Gastrocnemius medialis (tissue), 4 donors: Measurements from ENCODE around the gene HLA-A. TPM values are rescaled to one million over a fixed set of nuclear protein-coding genes. Genes with fewer than 3 reads are reported as not detected.
"Not testable (repeated sequence)": the region's sequence is repeated elsewhere in the genome, so short reads cannot be mapped to it uniquely, and the experiment has no call there.

Experiments used
- ATAC-seq, 2 donors: fragments of 150-250 bp; one replicate each; pipeline ENCODE4 v1.9.1; 2016
- DNase-seq, 2 donors: peaks; one replicate each; pipeline ENCODE4 v3.0.0-alpha.2; 2019
- H3K27ac ChIP-seq, 4 donors: fragments of 200-600 bp; sonication (generic); 1 replicate in 1 of 4; 2 replicates in 3 of 4; pipeline ENCODE4 v1.5.1; 2016 to 2018; ENCODE audit warnings: mild to moderate bottlenecking in 2 of 4, moderate library complexity in 1 of 4
- H3K27me3 ChIP-seq, 3 donors: fragments of 200-600 bp; sonication (generic) in 2 of 3; 1 replicate in 1 of 3; 2 replicates in 2 of 3; pipeline versions ENCODE4 v1.5.1 to v1.6.0; 2016 to 2019; ENCODE audit warnings: mild to moderate bottlenecking in 1 of 3, moderate library complexity in 1 of 3
- H3K36me3 ChIP-seq, 2 donors: fragments of 200-600 bp; sonication (generic) in 1 of 2; one replicate each; pipeline ENCODE4 v1.5.1; 2017 to 2018
- H3K4me1 ChIP-seq, 2 donors: fragments of 200-600 bp; sonication (generic) in 1 of 2; one replicate each; pipeline ENCODE4 v1.5.1; 2016 to 2017; ENCODE audit warnings: mild to moderate bottlenecking in 2 of 2
- H3K4me3 ChIP-seq, 4 donors: fragments of 200-600 bp; sonication (generic) in 3 of 4; 1 replicate in 1 of 4; 2 replicates in 3 of 4; pipeline ENCODE4 v1.5.1; 2016 to 2019; ENCODE audit warnings: mild to moderate bottlenecking in 2 of 4
- H3K9me3 ChIP-seq, 3 donors: fragments of 200-600 bp; sonication (generic) in 2 of 3; 1 replicate in 1 of 3; 2 replicates in 2 of 3; pipeline ENCODE4 v1.5.1; 2016 to 2019
- CTCF ChIP-seq, 5 experiments: fragments of 450-650 bp in 3 of 5; fragments of 200-600 bp in 2 of 5; sonication (generic) in 2 of 5; IDR thresholded peaks in 4 of 5; conservative IDR thresholded peaks in 1 of 5; 1 replicate in 4 of 5; 2 replicates in 1 of 5; pipeline ENCODE4 v1.5.1; 2016 to 2019; ENCODE audit warnings: antibody characterized with exemption in 5 of 5, mild to moderate bottlenecking in 3 of 5, moderate library complexity in 3 of 5
- POLR2A ChIP-seq, 2 donors: fragments of 450-650 bp; IDR thresholded peaks; one replicate each; pipeline ENCODE4 v1.6.1; 2017; ENCODE audit warnings: antibody characterized with exemption in 2 of 2, mild to moderate bottlenecking in 2 of 2, moderate library complexity in 2 of 2
- in situ Hi-C, 4 donors: fragments of 200-750 bp; cut with MboI; loops; one replicate each; pipeline versions ENCODE4 v1.15.0 to v1.8.0; 2017; ENCODE audit warnings: low sequenced_read_pairs in 4 of 4
- intact Hi-C: fragments of 100-400 bp; cut with DNase I; formaldehyde crosslinking; loops from one replicate; pipeline ENCODE4 v1.15.1; 2023; ENCODE audit warnings: low total_unique reads
- total RNA-seq, 4 donors: library from RNA; depleted of rRNA; stranded (reverse); fragments of >200 nt; gene quantifications; one replicate each; pipeline versions ENCODE4 v1.1.0 to v1.2.3, GENCODE V29; 2016

The HLA-A gene
- total RNA-seq, 4 donors from 2014 or later: 149 to 161 (median 154) TPM

DNA sequence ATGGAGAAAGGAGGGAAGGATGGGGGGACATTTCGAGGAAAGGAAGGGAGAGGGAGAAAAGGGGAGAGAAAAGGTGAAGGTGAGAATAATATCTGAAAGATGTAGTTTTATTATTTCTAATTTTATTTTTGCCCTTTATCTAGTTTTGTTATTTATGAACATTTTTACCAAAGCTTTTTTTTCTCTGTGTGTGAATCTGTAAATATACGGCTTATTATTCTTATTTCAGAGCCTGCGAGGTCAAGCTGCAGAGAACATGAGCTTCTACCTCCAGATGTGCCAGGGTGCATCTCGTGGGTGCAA, 35.0 kb downstream of the HLA-A start:
- Histone ChIP-seq H3K27ac (peak overlapping the region; percentile 88 to 97 (median 92)), H3K4me1 (peaks cover 7 to 19% of the 10 kb centered on the region in 2 donors), H3K27me3 (no peaks in the 10 kb centered on the region), H3K36me3 (no peaks in the 10 kb centered on the region), H3K9me3 (no peaks in the 10 kb centered on the region), H3K4me3 (peak overlapping the region; percentile 58 to 80 (median 71))
- intact Hi-C loops: loop anchor here (2.0 kb wide), 3 partner anchors 35 to 129 kb away; partner anchors contain the start of gene HLA-A
- DNase-seq (no peak), ATAC-seq (no peak)
- in situ Hi-C loops: loop anchor here in 1 of 4 donors (25.0 kb wide), 1 partner anchor 240 kb away; no protein-coding TSS in a partner anchor
- TF ChIP-seq CTCF (IDR thresholded peaks at IDR 0.05 in 4 of 5, conservative IDR thresholded peaks at IDR 0.05 in 1 of 5) (no peak), POLR2A (IDR thresholded peaks at IDR 0.05) (no peak)

GRCh38 chr6:29980013-29980412, 37.7 kb downstream of the HLA-A start:
- H3K4me3 ChIP-seq, intact Hi-C loops, DNase-seq, H3K27me3 ChIP-seq, H3K36me3 ChIP-seq, H3K9me3 ChIP-seq, H3K27ac ChIP-seq, ATAC-seq: not testable (repeated sequence)
- peaks cover 7 to 14% of the 10 kb centered on the region in 2 donors for H3K4me1 ChIP-seq
- in situ Hi-C loops: loop anchor here in 1 of 4 donors (25.0 kb wide), 1 partner anchor 243 kb away; no protein-coding TSS in a partner anchor

DNA sequence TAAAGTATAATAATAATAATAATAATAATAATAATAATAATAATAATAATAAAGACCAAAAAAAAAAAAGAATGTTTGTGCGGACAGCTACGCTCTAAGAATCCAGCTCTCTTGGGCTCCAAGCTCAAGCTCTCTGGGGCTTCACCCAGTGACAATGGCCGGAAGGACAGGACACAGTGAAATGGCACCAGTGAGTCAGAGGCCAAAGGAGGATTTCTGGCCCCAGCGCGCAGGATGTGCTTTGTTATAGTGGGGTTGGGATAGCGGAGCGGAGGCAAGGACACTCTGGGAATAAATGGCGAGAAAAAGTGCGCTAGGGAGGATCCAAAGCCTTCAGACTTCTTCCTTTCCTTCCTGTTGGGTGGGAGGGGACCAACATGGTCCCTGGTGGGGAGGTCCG, 38.2 kb downstream of the HLA-A start:
- Histone ChIP-seq H3K4me3 (no peak overlapping the region), H3K27me3 (no peaks in the 10 kb centered on the region), H3K9me3 (no peaks in the 10 kb centered on the region), H3K27ac (no peak overlapping the region), H3K4me1 (peaks cover 6 to 12% of the 10 kb centered on the region in 2 donors), H3K36me3 (no peaks in the 10 kb centered on the region)
- TF ChIP-seq POLR2A (IDR thresholded peaks at IDR 0.05): no peak
- no peak for TF ChIP-seq CTCF (IDR thresholded peaks at IDR 0.05 in 4 of 5, conservative IDR thresholded peaks at IDR 0.05 in 1 of 5)
- intact Hi-C loops (no loop called here), in situ Hi-C loops (loop anchor here in 1 of 4 donors (25.0 kb wide), 1 partner anchor 243 kb away; no protein-coding TSS in a partner anchor)
- ATAC-seq (no peak), DNase-seq (no peak)

GRCh38 chr6:29981211-29981812, 39.0 kb downstream of the HLA-A start:
- intact Hi-C loops (no loop called here), in situ Hi-C loops (loop anchor here in 1 of 4 donors (25.0 kb wide), 1 partner anchor 244 kb away; no protein-coding TSS in a partner anchor)
- Histone ChIP-seq H3K9me3 (no peaks in the 10 kb centered on the region), H3K4me3 (no peak overlapping the region), H3K4me1 (peaks cover 0 to 7% of the 10 kb centered on the region in 2 donors), H3K27ac (no peak overlapping the region), H3K27me3 (no peaks in the 10 kb centered on the region), H3K36me3 (no peaks in the 10 kb centered on the region)
- no peak for DNase-seq
- no peak for ATAC-seq
- TF ChIP-seq CTCF (IDR thresholded peaks at IDR 0.05 in 4 of 5, conservative IDR thresholded peaks at IDR 0.05 in 1 of 5) (no peak), POLR2A (IDR thresholded peaks at IDR 0.05) (no peak)

DNA sequence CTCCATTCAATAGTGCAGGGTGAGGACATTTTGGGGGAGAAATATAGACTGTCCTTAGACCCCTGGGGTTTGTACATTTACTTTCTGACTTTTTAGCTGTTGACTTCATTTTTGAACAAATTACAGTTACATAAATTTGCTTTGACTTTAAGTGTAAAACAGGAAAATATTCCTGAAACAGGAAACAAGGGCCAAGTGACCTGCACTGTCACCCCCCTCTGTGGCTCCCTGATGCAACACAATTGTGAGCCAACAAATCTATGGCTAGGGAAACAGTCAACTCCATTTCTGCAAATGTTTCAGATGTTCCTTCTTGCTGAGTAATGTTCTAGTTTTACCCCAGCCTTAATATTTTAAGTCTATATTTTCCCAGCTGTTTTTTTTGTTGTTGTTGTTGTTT, 39.8 kb downstream of the HLA-A start:
- no peak overlapping the region for H3K4me3 ChIP-seq
- TF ChIP-seq CTCF (IDR thresholded peaks at IDR 0.05 in 4 of 5, conservative IDR thresholded peaks at IDR 0.05 in 1 of 5): no peak
- no peak for TF ChIP-seq POLR2A (IDR thresholded peaks at IDR 0.05)
- DNase-seq (no peak), ATAC-seq (no peak)
- H3K4me1 ChIP-seq: peaks cover 0 to 7% of the 10 kb centered on the region in 2 donors
- intact Hi-C loops (no loop called here), in situ Hi-C loops (loop anchor here in 1 of 4 donors (25.0 kb wide), 1 partner anchor 245 kb away; no protein-coding TSS in a partner anchor)
- H3K9me3 ChIP-seq: no peaks in the 10 kb centered on the region
- no peaks in the 10 kb centered on the region for H3K27me3 ChIP-seq
- H3K36me3 ChIP-seq: no peaks in the 10 kb centered on the region
- no peak overlapping the region for H3K27ac ChIP-seq
